SK-N-SH (cell line): ENCODE measurements around the gene TRIM46.

Experiments
- MXI1 ChIP-seq: IDR thresholded peaks from 2 replicates; pipeline ENCODE4 v1.6.1; 2012; ENCODE audit warnings: mild to moderate bottlenecking, low read depth, low read length, improper control_type of control experiment
- POLR2AphosphoS5 ChIP-seq: IDR thresholded peaks from 2 replicates; pipeline ENCODE4 v1.6.1; 2012; ENCODE audit warnings: low read depth, low read length
- TAF1 ChIP-seq: IDR thresholded peaks from 2 replicates; pipeline ENCODE4 v1.6.1; 2012; ENCODE audit warnings: low read depth, mild to moderate bottlenecking, low read length, moderate library complexity, borderline replicate concordance
- TF ChIP-seq, protein P1 (sequence below): fragments of 150-350 bp; IDR thresholded peaks from 2 replicates; pipeline ENCODE4 v1.6.1; 2017; ENCODE audit warnings: antibody characterized with exemption, low read length, low read depth, borderline replicate concordance
- TF ChIP-seq, protein P2 (sequence below): IDR thresholded peaks from 2 replicates; pipeline ENCODE4 v1.4.0; 2012; ENCODE audit warnings: low read depth, borderline replicate concordance
- TF ChIP-seq, protein P3 (sequence below): IDR thresholded peaks from 2 replicates; pipeline ENCODE4 v1.4.0; 2012; ENCODE audit warnings: low read depth, borderline replicate concordance
- TF ChIP-seq, protein P4 (sequence below): IDR thresholded peaks from 2 replicates; pipeline ENCODE4 v1.4.0; 2012; ENCODE audit warnings: low read depth
- TF ChIP-seq, protein P5 (sequence below): fragments of 200-600 bp; sonication (generic); IDR thresholded peaks from 2 replicates; pipeline ENCODE4 v1.6.1; 2017; ENCODE audit warnings: antibody characterized with exemption, mild to moderate bottlenecking, moderate library complexity

DNA sequence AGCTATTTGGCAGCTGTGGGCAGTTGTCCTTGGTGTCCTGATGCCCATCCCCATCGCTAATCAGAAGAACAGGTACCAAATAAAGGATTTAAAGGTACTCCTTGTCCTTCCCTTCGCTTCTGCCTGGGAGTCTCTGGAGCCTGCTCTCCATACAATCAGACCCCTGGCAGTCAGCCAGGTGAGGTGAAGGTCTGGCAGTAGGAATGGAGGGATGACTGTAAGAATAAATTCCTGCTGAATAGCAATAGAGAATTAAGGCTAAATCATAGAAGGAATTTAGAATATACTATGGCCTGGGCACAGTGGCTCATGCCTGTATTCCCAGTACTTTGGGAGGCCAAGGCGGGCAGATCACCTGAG, 24.9 kb downstream of the TRIM46 start:
- TF ChIP-seq, protein P1, sequence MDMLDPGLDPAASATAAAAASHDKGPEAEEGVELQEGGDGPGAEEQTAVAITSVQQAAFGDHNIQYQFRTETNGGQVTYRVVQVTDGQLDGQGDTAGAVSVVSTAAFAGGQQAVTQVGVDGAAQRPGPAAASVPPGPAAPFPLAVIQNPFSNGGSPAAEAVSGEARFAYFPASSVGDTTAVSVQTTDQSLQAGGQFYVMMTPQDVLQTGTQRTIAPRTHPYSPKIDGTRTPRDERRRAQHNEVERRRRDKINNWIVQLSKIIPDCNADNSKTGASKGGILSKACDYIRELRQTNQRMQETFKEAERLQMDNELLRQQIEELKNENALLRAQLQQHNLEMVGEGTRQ: no peak
- TF ChIP-seq, protein P2, sequence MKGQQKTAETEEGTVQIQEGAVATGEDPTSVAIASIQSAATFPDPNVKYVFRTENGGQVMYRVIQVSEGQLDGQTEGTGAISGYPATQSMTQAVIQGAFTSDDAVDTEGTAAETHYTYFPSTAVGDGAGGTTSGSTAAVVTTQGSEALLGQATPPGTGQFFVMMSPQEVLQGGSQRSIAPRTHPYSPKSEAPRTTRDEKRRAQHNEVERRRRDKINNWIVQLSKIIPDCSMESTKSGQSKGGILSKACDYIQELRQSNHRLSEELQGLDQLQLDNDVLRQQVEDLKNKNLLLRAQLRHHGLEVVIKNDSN: no peak
- TF ChIP-seq, protein P3, sequence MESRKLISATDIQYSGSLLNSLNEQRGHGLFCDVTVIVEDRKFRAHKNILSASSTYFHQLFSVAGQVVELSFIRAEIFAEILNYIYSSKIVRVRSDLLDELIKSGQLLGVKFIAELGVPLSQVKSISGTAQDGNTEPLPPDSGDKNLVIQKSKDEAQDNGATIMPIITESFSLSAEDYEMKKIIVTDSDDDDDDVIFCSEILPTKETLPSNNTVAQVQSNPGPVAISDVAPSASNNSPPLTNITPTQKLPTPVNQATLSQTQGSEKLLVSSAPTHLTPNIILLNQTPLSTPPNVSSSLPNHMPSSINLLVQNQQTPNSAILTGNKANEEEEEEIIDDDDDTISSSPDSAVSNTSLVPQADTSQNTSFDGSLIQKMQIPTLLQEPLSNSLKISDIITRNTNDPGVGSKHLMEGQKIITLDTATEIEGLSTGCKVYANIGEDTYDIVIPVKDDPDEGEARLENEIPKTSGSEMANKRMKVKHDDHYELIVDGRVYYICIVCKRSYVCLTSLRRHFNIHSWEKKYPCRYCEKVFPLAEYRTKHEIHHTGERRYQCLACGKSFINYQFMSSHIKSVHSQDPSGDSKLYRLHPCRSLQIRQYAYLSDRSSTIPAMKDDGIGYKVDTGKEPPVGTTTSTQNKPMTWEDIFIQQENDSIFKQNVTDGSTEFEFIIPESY: no peak
- TF ChIP-seq TAF1: no peak
- TF ChIP-seq, protein P4, sequence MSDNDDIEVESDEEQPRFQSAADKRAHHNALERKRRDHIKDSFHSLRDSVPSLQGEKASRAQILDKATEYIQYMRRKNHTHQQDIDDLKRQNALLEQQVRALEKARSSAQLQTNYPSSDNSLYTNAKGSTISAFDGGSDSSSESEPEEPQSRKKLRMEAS: no peak
- TF ChIP-seq MXI1: no peak
- TF ChIP-seq, protein P5, sequence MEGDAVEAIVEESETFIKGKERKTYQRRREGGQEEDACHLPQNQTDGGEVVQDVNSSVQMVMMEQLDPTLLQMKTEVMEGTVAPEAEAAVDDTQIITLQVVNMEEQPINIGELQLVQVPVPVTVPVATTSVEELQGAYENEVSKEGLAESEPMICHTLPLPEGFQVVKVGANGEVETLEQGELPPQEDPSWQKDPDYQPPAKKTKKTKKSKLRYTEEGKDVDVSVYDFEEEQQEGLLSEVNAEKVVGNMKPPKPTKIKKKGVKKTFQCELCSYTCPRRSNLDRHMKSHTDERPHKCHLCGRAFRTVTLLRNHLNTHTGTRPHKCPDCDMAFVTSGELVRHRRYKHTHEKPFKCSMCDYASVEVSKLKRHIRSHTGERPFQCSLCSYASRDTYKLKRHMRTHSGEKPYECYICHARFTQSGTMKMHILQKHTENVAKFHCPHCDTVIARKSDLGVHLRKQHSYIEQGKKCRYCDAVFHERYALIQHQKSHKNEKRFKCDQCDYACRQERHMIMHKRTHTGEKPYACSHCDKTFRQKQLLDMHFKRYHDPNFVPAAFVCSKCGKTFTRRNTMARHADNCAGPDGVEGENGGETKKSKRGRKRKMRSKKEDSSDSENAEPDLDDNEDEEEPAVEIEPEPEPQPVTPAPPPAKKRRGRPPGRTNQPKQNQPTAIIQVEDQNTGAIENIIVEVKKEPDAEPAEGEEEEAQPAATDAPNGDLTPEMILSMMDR: no peak
- no peak for TF ChIP-seq POLR2AphosphoS5
